MG63 (cell line): ENCODE data around the gene TNFRSF25. TPM values are rescaled to one million over a fixed set of nuclear protein-coding genes. Genes with fewer than 3 reads are reported as not detected.

Experiments
- DNase-seq: peaks from one replicate; pipeline ENCODE4 v3.0.0-alpha.2; 2020
- H3K27me3 ChIP-seq: fragments of 250-450 bp; sonication (Bioruptor Pico); 2 replicates; pipeline ENCODE4 v1.5.1; 2020; ENCODE audit warnings: mild to moderate bottlenecking, moderate library complexity
- H3K36me3 ChIP-seq: fragments of 250-450 bp; sonication (Bioruptor Pico); 2 replicates; pipeline ENCODE4 v1.5.1; 2020; ENCODE audit warnings: mild to moderate bottlenecking, moderate library complexity
- H3K4me3 ChIP-seq: fragments of 250-450 bp; sonication (Bioruptor Pico); 2 replicates; pipeline ENCODE4 v1.5.1; 2020; ENCODE audit warnings: mild to moderate bottlenecking, moderate library complexity
- H3K9me3 ChIP-seq: fragments of 250-450 bp; sonication (Bioruptor Pico); 2 replicates; pipeline ENCODE4 v1.5.1; 2020; ENCODE audit warnings: mild to moderate bottlenecking, moderate library complexity
- total RNA-seq: library from RNA; depleted of rRNA; stranded (reverse); fragments of >200 nt; shearing (Covaris generic); gene quantifications from 2 replicates; pipeline ENCODE4 v1.2.3, GENCODE V29; 2014; ENCODE audit warnings: low replicate concordance

TNFRSF25 gene
- total RNA-seq, 1 experiment from 2014 or later, result 0.63 TPM

DNA sequence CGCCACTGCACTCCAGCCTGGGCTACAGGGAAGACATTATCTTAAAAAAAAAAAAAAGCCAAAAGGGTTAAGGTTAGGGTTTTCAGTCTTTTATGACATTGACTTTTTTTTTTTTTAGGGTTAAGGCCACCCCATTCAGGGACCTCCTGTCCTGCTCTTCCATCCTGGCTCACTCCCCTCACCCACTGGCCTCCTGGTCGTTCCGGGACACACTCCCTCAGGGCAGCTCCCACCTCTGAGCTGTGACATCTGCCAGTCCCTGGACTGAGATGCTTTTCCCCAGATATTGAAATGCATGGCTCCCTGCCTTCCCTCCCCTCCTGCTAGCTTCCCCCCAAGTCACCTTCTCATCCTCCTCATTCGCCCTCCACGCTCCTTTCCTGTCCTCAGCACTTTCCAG is 15.8 kb upstream of the TNFRSF25 start:
- Histone ChIP-seq H3K9me3 (no peaks in the 10 kb centered on the region), H3K36me3 (no peaks in the 10 kb centered on the region), H3K27me3 (peaks cover 7% of the 10 kb centered on the region; the same call in 1 of the 2 replicates), H3K4me3 (no peak overlapping the region)
- DNase-seq, result no peak

GRCh38 chr1:6477039-6477820 is 11.3 kb upstream of the TNFRSF25 start:
- Histone ChIP-seq H3K36me3 (no peaks in the 10 kb centered on the region), H3K27me3 (no peaks in the 10 kb centered on the region), H3K9me3 (no peaks in the 10 kb centered on the region), H3K4me3 (no peak overlapping the region)
- DNase-seq, result no peak

DNA sequence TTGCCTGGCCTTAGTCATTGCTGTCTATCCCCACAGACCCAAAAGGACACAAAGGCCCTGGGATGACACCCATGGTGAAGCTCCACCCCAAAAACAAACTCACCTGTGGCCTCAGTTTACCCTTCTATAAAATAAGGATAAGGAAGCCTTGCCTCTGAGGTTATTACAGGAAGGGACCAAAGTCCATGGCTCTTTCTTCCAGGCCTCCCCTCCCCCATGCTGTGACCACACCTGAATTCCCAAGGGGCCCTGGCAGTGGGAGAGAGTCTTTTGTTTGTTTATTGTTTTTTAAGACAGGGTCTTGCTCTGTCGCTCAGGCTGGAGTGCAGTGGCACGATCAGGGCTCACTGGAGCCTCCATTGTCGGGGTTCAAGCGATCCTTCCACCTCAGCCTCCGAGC is 10.5 kb upstream of the TNFRSF25 start:
- no peak for DNase-seq
- Histone ChIP-seq H3K9me3 (no peaks in the 10 kb centered on the region), H3K4me3 (no peak overlapping the region)

DNA sequence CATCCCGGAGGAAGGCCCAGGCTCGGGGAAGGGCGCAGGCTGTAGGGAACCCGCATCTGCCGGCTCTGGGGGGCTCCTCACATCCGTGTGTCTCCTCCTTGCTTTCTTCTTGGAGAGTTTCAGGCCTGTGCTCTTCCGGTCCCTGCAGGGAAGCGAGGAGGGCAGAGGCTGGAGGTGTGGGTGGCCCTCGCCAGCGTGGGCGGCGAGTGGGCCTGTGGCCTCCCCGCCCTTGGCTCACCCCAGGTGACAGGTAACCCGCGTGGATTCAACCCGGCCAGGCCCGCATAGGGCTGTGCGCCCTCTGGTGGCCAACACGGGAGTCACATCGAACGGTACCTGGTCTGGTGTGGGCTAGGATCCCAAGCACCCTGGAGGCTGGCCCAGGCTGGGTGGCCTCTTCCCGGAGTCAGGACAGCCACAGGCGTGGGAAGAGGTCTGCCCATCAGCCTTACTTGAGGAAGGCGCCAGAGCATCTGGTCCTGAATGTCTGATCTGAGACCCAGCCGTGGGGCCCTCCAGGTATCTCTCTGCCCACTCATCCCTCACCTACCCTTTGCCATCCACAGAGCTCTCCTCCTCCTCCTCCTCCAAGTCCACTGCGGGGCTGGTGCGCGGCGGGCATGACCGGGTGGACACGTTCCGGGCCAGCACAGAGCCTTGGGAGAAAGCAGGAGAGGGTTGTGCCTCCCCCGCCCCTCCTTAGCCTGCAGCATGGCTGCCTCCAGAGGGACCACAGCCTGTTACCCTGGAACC is 9.6 kb upstream of the TNFRSF25 start:
- Histone ChIP-seq H3K27me3 (no peaks in the 10 kb centered on the region), H3K36me3 (no peaks in the 10 kb centered on the region), H3K9me3 (no peaks in the 10 kb centered on the region), H3K4me3 (no peak overlapping the region)
- peak; percentile 39 for DNase-seq

More for the DNA sequence above, 10.5 kb upstream of the TNFRSF25 start:
- no peaks in the 10 kb centered on the region for H3K36me3 ChIP-seq
- no peaks in the 10 kb centered on the region for H3K27me3 ChIP-seq

- H3K9me3 ChIP-seq, result no peaks in the 10 kb centered on the region
- DNase-seq, result no peak
- no peaks in the 10 kb centered on the region for H3K27me3 ChIP-seq
- H3K4me3 ChIP-seq, result no peak overlapping the region
- H3K36me3 ChIP-seq, result no peaks in the 10 kb centered on the region
These were observed 8.9 kb upstream of the TNFRSF25 start for GRCh38 chr1:6474815-6475282.

DNA sequence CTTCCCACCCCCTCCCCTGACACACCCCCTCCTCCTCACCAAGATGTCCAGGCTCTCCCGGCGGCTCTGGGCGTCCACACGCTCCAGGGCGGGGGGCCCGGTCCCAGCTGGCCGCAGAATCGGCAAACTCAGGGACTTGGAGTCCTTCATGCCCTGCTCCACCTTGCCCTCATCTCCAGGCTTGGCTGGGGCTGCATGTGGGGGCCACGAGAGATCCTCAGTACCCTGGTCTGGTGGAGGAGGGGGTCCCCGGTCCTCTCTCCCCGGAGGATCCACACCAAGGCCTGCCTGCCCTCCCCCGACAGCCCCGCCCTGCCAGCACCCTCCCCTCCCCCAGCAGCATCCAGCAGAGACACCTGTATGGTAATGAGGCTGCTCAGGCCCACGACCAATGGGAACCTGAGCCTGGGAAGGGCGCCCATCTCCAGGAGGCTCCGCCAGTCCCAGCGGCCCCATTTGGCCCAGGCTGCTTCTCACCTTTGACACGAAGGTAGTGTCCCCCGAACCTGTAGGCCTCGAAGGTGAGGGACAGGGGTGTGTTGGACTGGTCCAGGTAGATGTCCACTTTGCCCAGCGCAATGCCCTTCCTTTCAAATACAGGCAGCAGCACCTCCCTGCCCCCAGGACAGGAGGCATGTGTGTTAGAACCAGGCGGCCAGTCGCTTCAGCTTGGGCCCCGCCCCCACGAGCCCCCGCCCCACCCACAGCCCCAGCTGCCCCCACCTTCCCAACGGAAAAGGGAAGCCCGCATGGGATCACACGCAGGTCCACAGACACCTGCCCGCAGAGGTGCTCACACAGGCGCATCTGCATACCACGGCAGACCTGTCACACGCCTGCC is 8.2 kb upstream of the TNFRSF25 start:
- H3K9me3 ChIP-seq, result no peaks in the 10 kb centered on the region
- no peaks in the 10 kb centered on the region for H3K36me3 ChIP-seq
- H3K4me3 ChIP-seq, result no peak overlapping the region
- no peaks in the 10 kb centered on the region for H3K27me3 ChIP-seq
- no peak for DNase-seq

- DNase-seq, result no peak
These were observed 7.2 kb upstream of the TNFRSF25 start for GRCh38 chr1:6473156-6473555.

GRCh38 chr1:6472391-6472790 is 6.4 kb upstream of the TNFRSF25 start:
- Histone ChIP-seq H3K9me3 (no peaks in the 10 kb centered on the region), H3K4me3 (no peak overlapping the region), H3K36me3 (no peaks in the 10 kb centered on the region), H3K27me3 (no peaks in the 10 kb centered on the region)
- no peak for DNase-seq

More at GRCh38 chr1:6473156-6473555, 7.2 kb upstream of the TNFRSF25 start:
- Histone ChIP-seq H3K4me3 (no peak overlapping the region), H3K27me3 (no peaks in the 10 kb centered on the region), H3K9me3 (no peaks in the 10 kb centered on the region), H3K36me3 (no peaks in the 10 kb centered on the region)

DNA sequence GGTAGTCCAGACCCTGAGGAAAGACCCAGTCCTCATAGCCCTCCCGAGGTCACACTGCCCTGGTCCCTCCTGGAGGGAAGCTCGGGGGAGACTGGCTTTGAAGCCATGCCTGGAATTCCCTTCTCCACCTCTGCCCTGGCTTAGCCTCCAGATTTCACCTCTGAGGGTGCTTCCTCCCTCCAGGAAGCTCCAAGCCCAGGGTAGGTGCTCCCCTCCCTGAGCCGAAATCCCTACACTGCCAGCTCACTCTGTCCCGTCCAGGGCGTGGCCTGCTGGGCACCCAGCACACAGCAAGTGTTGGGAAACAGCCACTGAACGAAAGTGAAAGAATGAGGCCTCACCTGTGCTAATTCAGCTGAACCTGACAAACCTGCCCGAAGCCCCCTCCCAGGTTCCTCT is 6.0 kb upstream of the TNFRSF25 start:
- H3K9me3 ChIP-seq, result no peaks in the 10 kb centered on the region
- H3K27me3 ChIP-seq, result no peaks in the 10 kb centered on the region
- H3K4me3 ChIP-seq, result no peak overlapping the region
- DNase-seq, result no peak
- no peaks in the 10 kb centered on the region for H3K36me3 ChIP-seq

GRCh38 chr1:6471086-6471969 is 5.4 kb upstream of the TNFRSF25 start:
- DNase-seq, result no peak
- no peaks in the 10 kb centered on the region for H3K9me3 ChIP-seq
- H3K27me3 ChIP-seq, result no peaks in the 10 kb centered on the region
- no peaks in the 10 kb centered on the region for H3K36me3 ChIP-seq
- no peak overlapping the region for H3K4me3 ChIP-seq

DNA sequence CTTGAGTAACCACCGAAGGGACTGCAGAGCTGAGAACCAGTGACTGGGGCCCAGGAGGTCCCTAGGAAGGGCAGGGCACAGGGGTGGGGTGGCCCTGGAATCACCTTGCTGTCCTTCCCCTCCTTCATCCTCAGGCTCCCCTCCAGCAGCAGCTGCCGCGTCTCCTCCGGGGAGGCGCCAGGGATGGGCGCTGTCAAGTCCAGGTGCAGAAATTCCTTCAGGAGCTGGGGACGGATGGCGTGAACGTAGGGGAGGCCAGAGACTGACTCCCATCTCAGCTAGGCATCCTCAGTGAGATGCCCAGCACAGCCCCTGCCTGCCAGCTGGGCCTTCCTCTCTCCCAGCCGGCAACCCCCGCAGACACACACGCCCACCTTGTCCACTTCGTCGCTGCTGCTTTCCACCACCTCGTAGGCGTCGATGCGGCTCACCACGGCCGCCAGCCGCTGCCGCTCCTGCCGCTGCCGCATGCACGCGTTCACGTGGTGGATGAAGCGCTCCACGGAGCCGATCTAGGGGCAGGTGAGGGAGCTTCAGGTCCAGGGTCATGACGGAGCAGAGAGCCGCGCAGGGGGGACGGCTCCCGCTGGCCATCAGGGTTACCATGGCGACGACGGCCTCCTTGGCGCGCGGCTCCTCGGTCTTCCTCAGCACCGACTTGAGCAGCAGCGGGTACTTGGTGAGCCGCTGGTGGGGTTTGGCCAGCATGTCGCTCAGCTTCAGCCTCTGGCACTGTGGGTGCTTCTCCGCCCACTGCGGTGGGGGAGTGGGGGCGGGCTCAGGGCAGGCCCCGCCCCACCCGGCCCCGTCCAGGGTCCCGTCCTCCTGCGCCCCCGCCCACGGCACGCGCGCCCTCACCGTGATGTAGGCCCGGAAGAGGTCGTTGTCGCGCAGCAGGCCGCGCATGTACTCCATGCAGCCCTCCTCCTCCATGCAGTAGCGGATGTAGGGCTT is 4.4 kb upstream of the TNFRSF25 start:
- DNase-seq, result no peak
- H3K27me3 ChIP-seq, result no peaks in the 10 kb centered on the region
- no peaks in the 10 kb centered on the region for H3K9me3 ChIP-seq

DNA sequence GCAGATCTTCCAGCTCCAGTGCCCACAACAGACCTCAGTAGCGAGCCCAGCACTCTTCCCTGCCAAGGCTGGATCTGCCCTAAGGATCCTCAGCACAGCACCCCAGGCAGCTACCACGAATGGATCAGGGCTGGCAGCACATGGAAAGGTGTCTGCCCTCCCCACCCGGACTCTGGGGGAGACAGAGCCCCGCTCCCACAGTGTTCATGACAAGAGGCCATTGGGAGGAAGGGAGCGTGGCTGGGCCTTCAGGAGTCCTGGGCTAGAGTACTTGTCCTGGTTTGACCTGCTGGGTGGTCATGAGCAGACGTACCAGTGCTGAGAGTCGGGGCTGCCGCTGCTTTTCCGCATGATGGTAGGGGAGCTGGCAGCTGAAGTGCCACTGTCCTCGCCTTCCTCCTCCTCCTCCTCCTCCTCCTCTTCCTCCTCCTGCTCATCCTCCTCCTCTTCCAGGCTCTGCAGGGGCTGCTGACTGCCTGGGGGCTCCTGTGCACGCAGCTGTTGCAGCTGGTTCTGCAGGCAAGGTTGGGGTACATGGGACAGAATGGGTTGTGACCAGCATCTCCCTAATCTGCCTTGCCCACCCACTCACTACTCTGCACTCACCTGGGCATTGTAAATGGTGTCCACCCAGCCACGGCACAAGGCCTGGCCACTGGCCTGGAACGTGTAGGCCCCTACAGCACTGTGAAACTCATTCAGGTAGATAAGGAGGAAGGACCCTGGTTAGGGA is 2.9 kb upstream of the TNFRSF25 start:
- H3K9me3 ChIP-seq, result no peaks in the 10 kb centered on the region
- H3K36me3 ChIP-seq, result no peaks in the 10 kb centered on the region
- H3K27me3 ChIP-seq, result no peaks in the 10 kb centered on the region
- no peak for DNase-seq
- no peak overlapping the region for H3K4me3 ChIP-seq

More for the DNA sequence above, 4.4 kb upstream of the TNFRSF25 start:
- no peak overlapping the region for H3K4me3 ChIP-seq
- H3K36me3 ChIP-seq, result no peaks in the 10 kb centered on the region

- no peak for DNase-seq
- no peaks in the 10 kb centered on the region for H3K9me3 ChIP-seq
- no peaks in the 10 kb centered on the region for H3K36me3 ChIP-seq
- H3K4me3 ChIP-seq, result no peak overlapping the region
- no peaks in the 10 kb centered on the region for H3K27me3 ChIP-seq
These were observed 2.0 kb upstream of the TNFRSF25 start for GRCh38 chr1:6467744-6468688.

- no peaks in the 10 kb centered on the region for H3K27me3 ChIP-seq
- no peak for DNase-seq
These were observed 1.3 kb upstream of the TNFRSF25 start for GRCh38 chr1:6467224-6467623.

More at GRCh38 chr1:6467224-6467623, 1.3 kb upstream of the TNFRSF25 start:
- Histone ChIP-seq H3K4me3 (no peak overlapping the region), H3K9me3 (no peaks in the 10 kb centered on the region), H3K36me3 (no peaks in the 10 kb centered on the region)
